GM21515 (cell line): ENCODE measurements around the gene RPA3.
"Not testable (repeated sequence)": the region's sequence is repeated elsewhere in the genome, so short reads cannot be mapped to it uniquely, and the experiment has no call there.

ENCODE experiments used
- ATAC-seq: cut with Tn5 transposase; IDR thresholded peaks from one replicate; pipeline ENCODE4 v1.9.1; 2021; ENCODE audit not compliant: unreplicated experiment

Gene RPA3

GRCh38 chr7:7696458-7697119 is 21.8 kb downstream of the RPA3 start:
- no peak for ATAC-seq

- no peak for ATAC-seq
Measured at GRCh38 chr7:7695111-7695817, 23.1 kb downstream of the RPA3 start.

- no peak for ATAC-seq
Measured at GRCh38 chr7:7694542-7694941, 23.9 kb downstream of the RPA3 start.

- ATAC-seq, result no peak
Measured at GRCh38 chr7:7693881-7694280, 24.5 kb downstream of the RPA3 start.

- no peak for ATAC-seq
Measured at GRCh38 chr7:7688956-7689355, 29.5 kb downstream of the RPA3 start.

- ATAC-seq, result no peak
Measured at GRCh38 chr7:7688310-7688709, 30.1 kb downstream of the RPA3 start.

GRCh38 chr7:7687800-7688199 is 30.6 kb downstream of the RPA3 start:
- ATAC-seq, result no peak

- no peak for ATAC-seq
Measured at GRCh38 chr7:7686811-7687508, 31.4 kb downstream of the RPA3 start.

GRCh38 chr7:7682861-7683260 is 35.5 kb downstream of the RPA3 start:
- ATAC-seq, result no peak

GRCh38 chr7:7681936-7682329 is 36.5 kb downstream of the RPA3 start:
- ATAC-seq, result no peak

- ATAC-seq, result no peak
Measured at GRCh38 chr7:7681191-7681935, 37.0 kb downstream of the RPA3 start.

GRCh38 chr7:7679640-7680039 is 38.8 kb downstream of the RPA3 start:
- ATAC-seq, result not testable (repeated sequence)

- ATAC-seq, result no peak
Measured at GRCh38 chr7:7675686-7676085, 42.7 kb downstream of the RPA3 start.

- ATAC-seq, result no peak
Measured at GRCh38 chr7:7673240-7673550, 45.2 kb downstream of the RPA3 start.

GRCh38 chr7:7672545-7673239 is 45.7 kb downstream of the RPA3 start:
- ATAC-seq, result no peak

- ATAC-seq, result no peak
Measured at GRCh38 chr7:7671361-7671760, 47.0 kb downstream of the RPA3 start.

GRCh38 chr7:7670490-7670889 is 47.9 kb downstream of the RPA3 start:
- no peak for ATAC-seq

- ATAC-seq, result no peak
Measured at GRCh38 chr7:7668706-7669105, 49.7 kb downstream of the RPA3 start.

GRCh38 chr7:7667187-7667586 is 51.2 kb downstream of the RPA3 start:
- ATAC-seq, result no peak

- ATAC-seq, result no peak
Measured at GRCh38 chr7:7665031-7665430, 53.4 kb downstream of the RPA3 start.

- no peak for ATAC-seq
Measured at GRCh38 chr7:7664291-7664690, 54.1 kb downstream of the RPA3 start.
